ENCODE measurements around the gene ZNF765.
A peak's percentile ranks its signal among the peaks of the same experiment; 100 is the strongest.
"Not testable (repeated sequence)": the region's sequence is repeated elsewhere in the genome, so short reads cannot be mapped to it uniquely, and the experiment has no call there.

Gene ZNF765

DNA sequence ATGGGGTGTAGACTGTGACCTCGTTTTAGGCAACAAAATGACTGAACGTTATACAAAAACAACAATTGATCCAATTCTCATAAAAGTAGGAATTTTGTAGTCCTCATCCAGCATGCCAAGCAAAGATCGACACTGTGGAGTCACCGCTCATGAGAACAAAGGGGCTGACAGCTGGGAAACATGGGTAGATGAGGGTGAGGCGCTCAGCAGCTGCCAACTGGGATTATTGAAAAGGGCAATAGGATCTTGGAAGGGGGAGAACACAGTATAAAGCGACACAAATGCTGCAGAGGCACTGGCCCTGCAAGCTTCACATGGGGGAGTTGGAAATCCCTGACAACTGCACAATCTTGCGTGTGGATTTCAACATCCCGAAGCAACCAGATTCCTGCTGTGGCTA lies 5.4 kb upstream of the ZNF765 start:
- Histone ChIP-seq H3K4me3 (ENCODE audit: low read length in 2 of 2) (no peak overlapping the region), H3K4ac (ENCODE audit: low read length) (no peak overlapping the region), H3K27me3 (ENCODE audit: control insufficient read depth in 3 of 3, insufficient read depth in 3 of 3, low read depth in 1 of 3, low read length in 3 of 3) (no peaks in the 10 kb centered on the region), H3K4me1 (ENCODE audit: control insufficient read depth in 2 of 2, insufficient read depth in 1 of 2, low read depth in 1 of 2, low read length in 2 of 2) (peaks cover 0 to 3% of the 10 kb centered on the region in 2 donors), H3K36me3 (replicated peaks in 1 of 2; ENCODE audit: control insufficient read depth in 2 of 2, insufficient read depth in 2 of 2, low read length in 2 of 2) (peaks cover 0 to 2% of the 10 kb centered on the region in 2 donors), H3K14ac (ENCODE audit: low read length) (no peak overlapping the region), H3K9me3 (replicated peaks in 1 of 2; ENCODE audit: control insufficient read depth in 2 of 2, insufficient read depth in 1 of 2, low read depth in 1 of 2, low read length in 2 of 2) (peaks cover 6 to 22% of the 10 kb centered on the region in 2 donors), H2BK15ac (ENCODE audit: low read length) (no peak overlapping the region), H3K4me2 (ENCODE audit: insufficient read depth, low read length, poor library complexity, severe bottlenecking) (no peak overlapping the region), H3K23ac (ENCODE audit: low read depth, low read length, poor library complexity) (no peak overlapping the region), H3K9ac (ENCODE audit: low read depth, low read length, poor library complexity) (no peak overlapping the region), H3K18ac (ENCODE audit: low read length) (no peak overlapping the region), H2BK5ac (ENCODE audit: low read length) (no peak overlapping the region), H2BK12ac (ENCODE audit: low read length) (no peak overlapping the region), H2AFZ (ENCODE audit: low read length) (no peak overlapping the region), H2AK5ac (ENCODE audit: low read depth, low read length) (no peak overlapping the region), H4K8ac (ENCODE audit: low read depth, low read length) (no peak overlapping the region), H3K27ac (replicated peaks; ENCODE audit: low read length) (no peak overlapping the region), H4K91ac (ENCODE audit: low read depth, low read length, poor library complexity) (no peak overlapping the region), H3K79me1 (ENCODE audit: low read depth, low read length) (no peaks in the 10 kb centered on the region), H2BK120ac (ENCODE audit: low read depth, low read length) (no peak overlapping the region)
- no peak for DNase-seq (ENCODE audit: low spot score)
- no CpG with 5 or more reads among the region's 8 CpGs for WGBS, 2 donors (ENCODE audit: extremely low coverage in 2 of 2, insufficient read length in 2 of 2, insufficient replicate concordance in 1 of 2)

DNA sequence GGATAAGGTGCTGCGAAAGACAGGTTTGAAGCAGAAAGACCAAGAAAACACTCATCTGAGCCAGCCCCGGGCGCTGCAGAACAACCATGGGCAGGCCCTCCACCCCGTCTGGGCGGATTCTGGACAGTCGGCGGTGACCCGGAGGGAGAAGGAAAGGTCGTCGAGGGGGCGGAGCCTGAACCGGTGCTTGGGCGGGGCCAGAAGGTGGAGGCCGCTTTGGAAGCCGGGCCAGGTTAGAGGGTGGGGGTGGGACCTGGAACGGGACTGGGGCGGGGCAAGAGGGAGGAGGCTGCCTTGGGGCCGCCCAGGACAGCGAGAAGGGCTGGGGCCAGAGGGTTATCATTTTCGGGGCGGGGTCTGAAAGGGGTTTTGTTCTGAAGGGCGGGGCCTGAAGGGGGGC lies 5.0 kb upstream of the ZNF765 start:
- H3K4me3 ChIP-seq (ENCODE audit: low read length in 2 of 2), result no peak overlapping the region
- H2BK12ac ChIP-seq (ENCODE audit: low read length), result no peak overlapping the region
- no peak overlapping the region for H2BK120ac ChIP-seq (ENCODE audit: low read depth, low read length)
- peaks cover under 1% of the 10 kb centered on the region for H3K79me1 ChIP-seq (ENCODE audit: low read depth, low read length)
- no peak overlapping the region for H2BK15ac ChIP-seq (ENCODE audit: low read length)
- no peak overlapping the region for H2AFZ ChIP-seq (ENCODE audit: low read length)
- no peak overlapping the region for H3K14ac ChIP-seq (ENCODE audit: low read length)
- peaks cover 0 to 3% of the 10 kb centered on the region in 2 donors for H3K4me1 ChIP-seq (ENCODE audit: control insufficient read depth in 2 of 2, insufficient read depth in 1 of 2, low read depth in 1 of 2, low read length in 2 of 2)
- no peak overlapping the region for H3K27ac ChIP-seq (replicated peaks; ENCODE audit: low read length)
- no peak for DNase-seq (ENCODE audit: low spot score)
- no peak overlapping the region for H3K9ac ChIP-seq (ENCODE audit: low read depth, low read length, poor library complexity)
- H3K27me3 ChIP-seq (ENCODE audit: control insufficient read depth in 3 of 3, insufficient read depth in 3 of 3, low read depth in 1 of 3, low read length in 3 of 3), result no peaks in the 10 kb centered on the region
- H4K8ac ChIP-seq (ENCODE audit: low read depth, low read length), result no peak overlapping the region
- WGBS, 2 donors (ENCODE audit: extremely low coverage in 2 of 2, insufficient read length in 2 of 2, insufficient replicate concordance in 1 of 2), result no CpG with 5 or more reads among the region's 22 CpGs
- peak overlapping the region; percentile 11 for H3K4me2 ChIP-seq (ENCODE audit: insufficient read depth, low read length, poor library complexity, severe bottlenecking)
- H2AK5ac ChIP-seq (ENCODE audit: low read depth, low read length), result no peak overlapping the region
- no peak overlapping the region for H3K4ac ChIP-seq (ENCODE audit: low read length)
- H3K18ac ChIP-seq (ENCODE audit: low read length), result no peak overlapping the region
- no peak overlapping the region for H2BK5ac ChIP-seq (ENCODE audit: low read length)
- H3K36me3 ChIP-seq (replicated peaks in 1 of 2; ENCODE audit: control insufficient read depth in 2 of 2, insufficient read depth in 2 of 2, low read length in 2 of 2), result peaks cover 0 to 2% of the 10 kb centered on the region in 2 donors
- peaks cover 6 to 18% of the 10 kb centered on the region in 2 donors for H3K9me3 ChIP-seq (replicated peaks in 1 of 2; ENCODE audit: control insufficient read depth in 2 of 2, insufficient read depth in 1 of 2, low read depth in 1 of 2, low read length in 2 of 2)
- H3K23ac ChIP-seq (ENCODE audit: low read depth, low read length, poor library complexity), result no peak overlapping the region
- H4K91ac ChIP-seq (ENCODE audit: low read depth, low read length, poor library complexity), result no peak overlapping the region

DNA sequence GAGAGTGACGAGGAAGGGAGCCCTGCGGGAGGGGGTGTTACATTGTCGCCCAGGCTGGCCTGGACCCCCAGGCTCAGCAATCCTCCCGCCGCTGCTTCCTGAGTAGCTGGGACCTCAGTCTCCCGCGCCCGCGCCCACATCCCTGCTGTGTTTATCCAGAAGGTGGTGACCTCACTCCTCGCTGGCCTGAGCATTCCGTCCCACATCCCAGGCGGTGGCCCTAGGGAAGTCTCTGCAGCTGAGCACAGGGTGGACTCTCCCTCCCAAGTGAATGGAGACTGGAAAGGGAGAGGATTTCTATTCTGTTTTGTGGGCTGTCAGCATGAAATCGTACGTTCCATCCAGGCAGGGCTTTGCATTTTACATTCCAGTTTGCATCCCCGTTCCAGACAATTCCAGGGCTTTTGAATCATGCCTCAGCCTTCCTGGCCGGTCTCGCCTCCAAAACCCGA lies 401 bp upstream of the ZNF765 start:
- WGBS, 2 donors (ENCODE audit: extremely low coverage in 2 of 2, insufficient read length in 2 of 2, insufficient replicate concordance in 1 of 2), result no CpG with 5 or more reads among the region's 18 CpGs
- H3K14ac ChIP-seq (ENCODE audit: low read length), result no peak overlapping the region
- no peak for DNase-seq (ENCODE audit: low spot score)
- H2BK15ac ChIP-seq (ENCODE audit: low read length), result no peak overlapping the region
- H4K8ac ChIP-seq (ENCODE audit: low read depth, low read length), result no peak overlapping the region
- H3K27me3 ChIP-seq (ENCODE audit: control insufficient read depth in 3 of 3, insufficient read depth in 3 of 3, low read depth in 1 of 3, low read length in 3 of 3), result no peaks in the 10 kb centered on the region
- H3K4me1 ChIP-seq (ENCODE audit: control insufficient read depth in 2 of 2, insufficient read depth in 1 of 2, low read depth in 1 of 2, low read length in 2 of 2), result peaks cover 0 to 3% of the 10 kb centered on the region in 2 donors
- H2BK120ac ChIP-seq (ENCODE audit: low read depth, low read length), result no peak overlapping the region
- no peak overlapping the region for H3K9ac ChIP-seq (ENCODE audit: low read depth, low read length, poor library complexity)
- peak overlapping the region; percentile 46 for H2BK5ac ChIP-seq (ENCODE audit: low read length)
- H3K36me3 ChIP-seq (replicated peaks in 1 of 2; ENCODE audit: control insufficient read depth in 2 of 2, insufficient read depth in 2 of 2, low read length in 2 of 2), result peaks cover 2 to 16% of the 10 kb centered on the region in 2 donors
- H3K4ac ChIP-seq (ENCODE audit: low read length), result no peak overlapping the region
- no peak overlapping the region for H2AK5ac ChIP-seq (ENCODE audit: low read depth, low read length)
- no peak overlapping the region for H2BK12ac ChIP-seq (ENCODE audit: low read length)
- H3K4me2 ChIP-seq (ENCODE audit: insufficient read depth, low read length, poor library complexity, severe bottlenecking), result peak overlapping the region; percentile 42
- no peak overlapping the region for H4K91ac ChIP-seq (ENCODE audit: low read depth, low read length, poor library complexity)
- H3K23ac ChIP-seq (ENCODE audit: low read depth, low read length, poor library complexity), result no peak overlapping the region
- peak overlapping the region; percentile 70 to 79 for H3K4me3 ChIP-seq (ENCODE audit: low read length in 2 of 2)
- H3K79me1 ChIP-seq (ENCODE audit: low read depth, low read length), result peaks cover 2% of the 10 kb centered on the region
- H2AFZ ChIP-seq (ENCODE audit: low read length), result peak overlapping the region; percentile 91
- peak overlapping the region; percentile 78 for H3K27ac ChIP-seq (replicated peaks; ENCODE audit: low read length)
- peak overlapping the region; percentile 80 for H3K18ac ChIP-seq (ENCODE audit: low read length)
- peaks cover under 1 to 9% of the 10 kb centered on the region in 2 donors for H3K9me3 ChIP-seq (replicated peaks in 1 of 2; ENCODE audit: control insufficient read depth in 2 of 2, insufficient read depth in 1 of 2, low read depth in 1 of 2, low read length in 2 of 2)

DNA sequence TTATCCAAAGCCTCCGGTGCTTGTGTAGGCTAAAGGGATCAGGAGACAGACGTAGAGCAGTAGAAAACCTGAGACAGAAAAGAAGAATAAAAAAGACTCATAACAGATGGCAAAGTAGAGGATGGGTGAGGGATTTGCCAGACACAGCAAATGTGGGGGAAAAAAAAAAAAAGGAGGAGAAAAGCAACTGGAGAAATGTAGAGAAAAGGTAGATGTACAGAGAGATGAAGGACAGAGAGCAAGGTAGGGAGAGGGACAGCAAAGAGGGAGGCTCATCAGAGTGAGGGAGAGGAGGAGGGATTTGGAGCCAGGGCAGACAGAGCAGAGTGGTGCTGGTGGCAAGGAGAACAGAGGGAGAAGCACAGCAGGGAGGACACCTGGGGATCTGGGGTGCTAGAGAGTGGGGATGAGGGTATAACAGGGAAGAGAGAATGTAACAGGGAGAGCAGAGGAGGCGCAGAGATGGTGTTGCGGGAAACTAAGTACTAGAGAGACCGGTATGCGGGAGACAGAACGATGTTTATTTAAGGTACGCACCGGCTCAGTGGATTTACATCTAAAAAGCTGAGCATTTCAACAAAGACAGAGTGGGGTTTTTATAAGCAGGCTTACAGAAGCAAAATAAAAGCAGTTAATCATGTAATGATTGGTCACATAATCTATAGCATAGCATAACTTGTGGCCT lies 1.0 kb downstream of the ZNF765 start:
- H2BK120ac ChIP-seq (ENCODE audit: low read depth, low read length); DNase-seq (ENCODE audit: low spot score); H2BK15ac ChIP-seq (ENCODE audit: low read length); H4K91ac ChIP-seq (ENCODE audit: low read depth, low read length, poor library complexity); H4K8ac ChIP-seq (ENCODE audit: low read depth, low read length); H3K79me1 ChIP-seq (ENCODE audit: low read depth, low read length); H2AK5ac ChIP-seq (ENCODE audit: low read depth, low read length); H3K14ac ChIP-seq (ENCODE audit: low read length); H3K4ac ChIP-seq (ENCODE audit: low read length); H2BK5ac ChIP-seq (ENCODE audit: low read length); H3K4me1 ChIP-seq (ENCODE audit: control insufficient read depth in 2 of 2, insufficient read depth in 1 of 2, low read depth in 1 of 2, low read length in 2 of 2); H2BK12ac ChIP-seq (ENCODE audit: low read length); H3K27me3 ChIP-seq (ENCODE audit: control insufficient read depth in 3 of 3, insufficient read depth in 3 of 3, low read depth in 1 of 3, low read length in 3 of 3); H3K27ac ChIP-seq (replicated peaks; ENCODE audit: low read length); H3K23ac ChIP-seq (ENCODE audit: low read depth, low read length, poor library complexity); H3K18ac ChIP-seq (ENCODE audit: low read length): not testable (repeated sequence)
- peak overlapping the region; percentile 70 for H3K9ac ChIP-seq (ENCODE audit: low read depth, low read length, poor library complexity)
- peak overlapping the region; percentile 93 for H3K4me2 ChIP-seq (ENCODE audit: insufficient read depth, low read length, poor library complexity, severe bottlenecking)
- H3K36me3 ChIP-seq (replicated peaks in 1 of 2; ENCODE audit: control insufficient read depth in 2 of 2, insufficient read depth in 2 of 2, low read length in 2 of 2), result peaks cover 8 to 29% of the 10 kb centered on the region in 2 donors
- H3K9me3 ChIP-seq (replicated peaks in 1 of 2; ENCODE audit: control insufficient read depth in 2 of 2, insufficient read depth in 1 of 2, low read depth in 1 of 2, low read length in 2 of 2), result peaks cover 0 to 21% of the 10 kb centered on the region in 2 donors
- no CpG with 5 or more reads among the region's 9 CpGs for WGBS, 2 donors (ENCODE audit: extremely low coverage in 2 of 2, insufficient read length in 2 of 2, insufficient replicate concordance in 1 of 2)
- peak overlapping the region; percentile 79 to 96 for H3K4me3 ChIP-seq (ENCODE audit: low read length in 2 of 2)
- H2AFZ ChIP-seq (ENCODE audit: low read length), result peak overlapping the region; percentile 91

Measured in neuronal stem cell (in vitro differentiated cells).